HL-60/S4 treated with phorbol 12-myristate 13-acetate at 8.2 ng/mL for 4 days and 3 days (cell line): ENCODE results near the gene SLC5A1.

Experiments used
- in situ Hi-C: fragments of 300-500 bp; cut with MboI; formaldehyde crosslinking; loops from 2 replicates; pipeline ENCODE4 v1.15.0; 2022; ENCODE audit warnings: low sequenced_read_pairs

The SLC5A1 gene

GRCh38 chr22:32050678-32051515 is 7.8 kb downstream of the SLC5A1 start:
- in situ Hi-C loops, result no loop called here

GRCh38 chr22:32052244-32052643 is 9.2 kb downstream of the SLC5A1 start:
- in situ Hi-C loops, result no loop called here

GRCh38 chr22:32052936-32053791 is 10.1 kb downstream of the SLC5A1 start:
- in situ Hi-C loops, result no loop called here

GRCh38 chr22:32055069-32055468 is 12.0 kb downstream of the SLC5A1 start:
- in situ Hi-C loops, result no loop called here

GRCh38 chr22:32058656-32059260 is 15.7 kb downstream of the SLC5A1 start:
- in situ Hi-C loops, result no loop called here

- in situ Hi-C loops, result no loop called here
Measured at GRCh38 chr22:32059426-32059825, 16.4 kb downstream of the SLC5A1 start.

- in situ Hi-C loops, result no loop called here
Measured at GRCh38 chr22:32063701-32064100, 20.6 kb downstream of the SLC5A1 start.

GRCh38 chr22:32066820-32067219 is 23.8 kb downstream of the SLC5A1 start:
- in situ Hi-C loops, result no loop called here

GRCh38 chr22:32067613-32068012 is 24.6 kb downstream of the SLC5A1 start:
- in situ Hi-C loops, result no loop called here

GRCh38 chr22:32069579-32070372 is 26.7 kb downstream of the SLC5A1 start:
- in situ Hi-C loops, result no loop called here

GRCh38 chr22:32073262-32073661 is 30.2 kb downstream of the SLC5A1 start:
- in situ Hi-C loops, result no loop called here

- in situ Hi-C loops, result no loop called here
Measured at GRCh38 chr22:32073823-32074380, 30.8 kb downstream of the SLC5A1 start.

- in situ Hi-C loops, result no loop called here
Measured at GRCh38 chr22:32075997-32076760, 33.1 kb downstream of the SLC5A1 start.

GRCh38 chr22:32076761-32077084 is 33.7 kb downstream of the SLC5A1 start:
- in situ Hi-C loops, result no loop called here

GRCh38 chr22:32077151-32077550 is 34.1 kb downstream of the SLC5A1 start:
- in situ Hi-C loops, result no loop called here

- in situ Hi-C loops, result no loop called here
Measured at GRCh38 chr22:32079130-32080089, 36.3 kb downstream of the SLC5A1 start.

GRCh38 chr22:32080904-32081303 is 37.8 kb downstream of the SLC5A1 start:
- in situ Hi-C loops, result no loop called here

GRCh38 chr22:32082331-32082730 is 39.3 kb downstream of the SLC5A1 start:
- in situ Hi-C loops, result no loop called here

- in situ Hi-C loops, result no loop called here
Measured at GRCh38 chr22:32083000-32083399, 39.9 kb downstream of the SLC5A1 start.
